Erythroblast (primary cell): ENCODE measurements around the gene FAM167B.

Experiments
- GATA1 ChIP-seq: IDR thresholded peaks from 2 replicates; pipeline ENCODE4 v1.6.1; 2011; ENCODE audit warnings: low read depth, mild to moderate bottlenecking, control low read depth, low read length, moderate library complexity
- POLR2A ChIP-seq: IDR thresholded peaks from 2 replicates; pipeline ENCODE4 v1.6.1; 2011; ENCODE audit warnings: mild to moderate bottlenecking, low read length

GRCh38 chr1:32266921-32267591, 20.0 kb downstream of the FAM167B start:
- TF ChIP-seq POLR2A (no peak), GATA1 (no peak)
